Hippocampal formation (tissue), 2 donors: ENCODE data around the gene TIMM22.
"Not testable (repeated sequence)": the region's sequence is repeated elsewhere in the genome, so short reads cannot be mapped to it uniquely, and the experiment has no call there.

Experiments used
- DNase-seq, 2 donors: peaks; one replicate each; lab custom pipeline; 2025; lab: John Stamatoyannopoulos, UW

Gene TIMM22

DNA sequence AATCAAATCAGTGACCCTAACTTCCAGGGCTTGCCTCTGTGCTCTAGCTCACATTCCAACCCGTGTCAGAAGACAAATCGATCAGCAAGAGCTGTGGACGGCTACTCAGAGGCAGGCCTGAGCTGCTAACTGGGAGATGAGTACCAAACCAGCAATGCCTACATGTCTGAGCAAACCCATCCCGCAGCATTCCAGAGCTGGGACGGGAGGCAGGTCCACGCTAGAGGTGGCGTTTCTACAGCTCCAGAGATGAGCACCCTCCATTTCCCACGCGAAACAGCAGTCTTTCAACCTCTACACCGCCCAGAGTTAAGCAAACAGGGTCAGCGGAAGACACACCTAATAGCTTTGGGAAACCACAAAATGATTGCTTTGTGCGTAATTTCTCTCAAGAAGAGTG lies 23.9 kb upstream of the TIMM22 start:
- no peak for DNase-seq

DNA sequence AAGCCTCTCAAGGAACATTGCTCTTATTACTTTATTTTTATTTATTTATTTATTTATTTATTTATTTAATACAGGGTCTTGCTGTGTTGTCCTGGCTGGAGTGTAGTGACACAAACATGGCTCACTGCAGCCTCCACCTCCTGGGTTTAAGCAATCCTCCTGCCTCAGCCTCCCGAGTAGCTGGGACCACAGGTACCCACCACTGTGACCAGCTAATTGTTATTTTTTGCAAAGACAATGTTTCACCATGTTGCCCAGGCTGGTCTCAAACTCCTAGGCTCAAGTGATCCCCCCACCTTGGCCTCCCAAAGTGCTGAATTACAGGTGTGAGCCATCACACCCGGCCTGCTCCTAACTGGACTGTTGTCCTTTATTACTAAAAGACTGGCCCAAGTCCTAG lies 22.2 kb upstream of the TIMM22 start:
- DNase-seq = not testable (repeated sequence)

DNA sequence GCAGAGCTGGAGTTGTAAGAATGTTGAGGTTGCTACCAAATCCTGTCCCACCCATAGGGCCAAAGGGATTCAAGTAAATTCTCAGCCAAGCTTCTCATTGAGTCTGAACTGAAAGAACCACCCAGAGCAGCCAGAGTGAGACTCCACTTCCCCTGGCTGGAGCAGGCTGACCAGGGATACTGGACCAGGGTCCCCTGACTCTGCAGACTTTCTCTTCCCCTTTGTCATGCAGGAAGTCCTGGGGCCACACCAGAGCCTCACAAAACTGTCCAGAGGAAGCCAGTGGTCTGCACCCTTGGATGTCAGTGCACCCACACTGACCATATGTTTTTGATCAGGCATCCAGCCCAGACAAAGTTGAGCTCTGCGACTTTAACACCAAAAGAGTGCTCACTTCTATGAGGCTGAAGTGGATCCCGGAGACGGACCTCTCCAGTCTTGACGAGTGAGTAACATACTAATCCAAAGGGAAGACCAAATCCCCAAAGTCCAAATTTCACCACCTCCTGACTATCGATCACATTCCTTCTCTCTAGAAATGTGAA lies 21.5 kb upstream of the TIMM22 start:
- peak; percentile 4 to 16 for DNase-seq

DNA sequence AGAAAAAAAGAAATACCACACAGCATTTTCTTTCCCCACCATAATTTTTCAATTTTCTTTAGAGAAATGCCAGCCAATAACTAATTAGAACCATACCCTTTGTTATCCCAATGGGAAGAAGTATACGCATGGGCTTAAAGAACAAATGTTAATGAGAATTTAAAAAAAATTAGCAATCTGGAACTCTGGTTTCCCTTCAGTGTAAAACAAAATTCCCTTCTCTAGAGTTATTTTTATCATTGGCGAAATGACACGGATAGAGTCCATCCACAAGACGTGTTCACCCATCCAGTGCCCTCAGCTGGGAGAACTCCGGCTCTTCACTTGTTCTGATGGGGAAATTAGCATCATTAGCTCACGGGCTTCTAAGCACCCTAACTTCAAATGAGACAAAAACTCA lies 20.6 kb upstream of the TIMM22 start:
- DNase-seq = no peak

DNA sequence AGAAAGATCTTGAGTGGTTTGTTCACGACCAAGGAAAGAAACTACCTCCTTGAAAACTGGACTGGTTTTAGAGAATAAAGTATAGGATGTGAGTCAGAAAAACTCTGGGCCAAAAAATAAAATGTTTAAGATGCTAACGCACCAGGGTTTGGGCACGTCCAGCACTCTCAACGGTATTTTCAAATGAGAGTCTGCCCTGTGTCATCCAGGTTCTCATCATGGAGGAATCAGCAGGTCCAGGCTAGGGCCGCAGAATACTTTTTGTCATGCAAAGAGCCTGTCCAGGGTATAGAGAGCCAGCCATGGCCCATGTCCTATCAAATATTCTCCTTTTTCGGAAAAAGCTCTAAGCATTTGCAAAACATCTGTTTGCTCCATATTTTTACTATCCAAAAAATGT lies 19.8 kb upstream of the TIMM22 start:
- no peak for DNase-seq

DNA sequence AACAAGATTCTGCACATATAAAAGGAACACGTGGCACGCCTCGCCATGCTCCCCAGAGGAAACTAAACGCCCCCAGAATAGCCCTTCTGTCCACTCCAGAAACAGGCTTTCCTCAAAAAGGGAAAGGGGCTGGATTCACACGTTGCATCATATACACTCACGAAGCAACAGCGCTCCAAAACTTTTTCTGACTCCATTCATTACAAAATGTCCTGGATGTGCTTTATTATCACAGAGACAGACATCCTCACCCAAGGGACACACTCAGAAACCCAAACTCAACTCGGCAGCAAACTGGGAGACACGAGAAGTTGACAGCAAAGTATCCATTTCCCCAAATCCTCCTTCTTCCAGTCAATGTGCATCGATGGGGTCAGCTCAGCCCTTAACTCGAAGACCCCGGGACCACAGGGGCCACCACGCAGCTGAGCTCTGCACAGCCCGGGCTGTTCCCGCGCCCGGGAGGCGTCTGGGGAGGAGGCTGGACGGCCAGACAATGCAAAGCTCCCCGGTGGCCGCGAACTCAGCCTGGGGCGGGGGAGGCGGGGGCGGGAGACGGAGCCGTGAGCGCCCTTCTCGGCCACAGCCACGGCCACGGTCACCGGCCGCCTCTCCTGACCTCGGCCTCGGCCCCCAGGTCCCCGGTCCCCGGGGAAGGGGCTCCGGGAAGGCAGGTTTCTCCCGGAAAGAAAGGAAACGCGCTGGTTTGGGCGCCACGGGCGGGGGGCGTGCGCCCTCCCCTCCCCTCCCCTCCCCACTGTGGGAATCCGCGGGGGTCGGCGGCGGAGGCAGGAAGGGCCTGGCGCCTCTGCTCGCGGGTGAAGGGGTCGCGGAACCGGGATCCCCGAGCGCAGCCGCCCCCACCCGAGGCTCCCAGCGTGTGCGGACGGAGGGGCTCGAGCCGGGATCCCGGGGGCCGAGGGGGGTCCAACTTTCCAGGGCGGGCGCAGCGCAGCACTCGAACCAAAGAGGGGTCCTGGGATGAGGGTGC lies 18.5 kb upstream of the TIMM22 start:
- no peak for DNase-seq

DNA sequence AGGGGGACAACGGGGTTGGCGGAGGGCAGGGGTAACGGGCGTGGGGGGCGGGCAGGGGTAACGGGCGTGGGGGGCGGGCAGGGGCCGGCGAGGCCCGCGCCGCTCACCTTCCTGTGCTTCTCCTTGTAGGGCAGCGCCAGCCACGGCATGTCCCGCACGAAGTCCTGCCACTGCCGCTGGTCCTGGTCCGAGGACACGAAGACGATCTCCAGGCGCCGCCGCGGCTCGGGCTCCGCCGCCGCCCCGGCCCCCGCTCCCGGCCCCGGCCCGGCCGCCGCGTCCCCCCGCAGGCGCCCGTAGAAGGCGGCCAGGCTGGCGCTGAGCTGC lies 17.8 kb upstream of the TIMM22 start:
- no peak for DNase-seq

DNA sequence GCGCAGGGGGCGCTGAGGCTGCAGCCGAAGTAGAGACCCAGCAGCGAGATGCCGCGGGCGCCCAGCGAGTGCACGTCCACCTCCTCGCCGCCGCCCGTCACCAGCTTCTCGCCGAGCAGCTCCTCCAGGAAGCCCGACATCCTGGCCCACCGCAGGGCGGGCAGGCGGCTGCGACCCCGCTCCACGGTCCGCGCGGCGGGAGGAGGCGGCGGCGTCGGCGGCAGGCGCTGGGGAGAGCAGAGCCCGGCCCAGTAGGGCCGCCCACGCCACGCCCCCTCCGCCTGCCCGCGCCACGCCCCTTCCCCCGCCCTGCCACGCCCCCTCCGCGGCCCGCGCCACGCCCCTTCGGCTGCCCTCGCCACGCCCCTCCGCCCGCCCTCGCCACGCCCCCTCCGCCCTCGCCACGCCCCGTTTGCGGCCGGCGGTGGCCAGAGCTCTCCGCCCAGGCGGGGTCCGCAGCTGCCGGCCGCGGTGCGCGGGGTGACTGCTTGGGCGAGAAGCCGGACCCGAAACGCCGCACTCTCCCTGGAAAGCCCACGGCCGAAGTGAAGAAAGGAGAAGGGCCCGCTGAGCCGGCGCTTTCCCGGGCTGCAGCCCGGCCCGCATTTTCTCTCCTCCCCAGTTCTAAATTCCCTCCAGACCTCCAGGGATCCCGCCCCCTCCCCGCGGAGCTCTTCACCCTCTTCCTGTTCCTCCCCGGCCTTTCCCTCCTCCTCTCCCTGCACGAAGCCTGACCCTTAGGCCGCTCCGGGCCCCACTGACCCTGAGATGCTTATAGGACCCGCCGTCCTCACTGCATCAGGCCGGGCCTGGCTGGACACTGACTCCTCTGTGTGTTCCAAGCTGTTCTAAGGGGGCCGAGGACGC lies 17.2 kb upstream of the TIMM22 start, which contains the start of gene NXN:
Gene NXN, minus strand, starts transcription at position 238 of the 867 bp plus-strand sequence.
- peak; percentile 68 to 92 for DNase-seq

DNA sequence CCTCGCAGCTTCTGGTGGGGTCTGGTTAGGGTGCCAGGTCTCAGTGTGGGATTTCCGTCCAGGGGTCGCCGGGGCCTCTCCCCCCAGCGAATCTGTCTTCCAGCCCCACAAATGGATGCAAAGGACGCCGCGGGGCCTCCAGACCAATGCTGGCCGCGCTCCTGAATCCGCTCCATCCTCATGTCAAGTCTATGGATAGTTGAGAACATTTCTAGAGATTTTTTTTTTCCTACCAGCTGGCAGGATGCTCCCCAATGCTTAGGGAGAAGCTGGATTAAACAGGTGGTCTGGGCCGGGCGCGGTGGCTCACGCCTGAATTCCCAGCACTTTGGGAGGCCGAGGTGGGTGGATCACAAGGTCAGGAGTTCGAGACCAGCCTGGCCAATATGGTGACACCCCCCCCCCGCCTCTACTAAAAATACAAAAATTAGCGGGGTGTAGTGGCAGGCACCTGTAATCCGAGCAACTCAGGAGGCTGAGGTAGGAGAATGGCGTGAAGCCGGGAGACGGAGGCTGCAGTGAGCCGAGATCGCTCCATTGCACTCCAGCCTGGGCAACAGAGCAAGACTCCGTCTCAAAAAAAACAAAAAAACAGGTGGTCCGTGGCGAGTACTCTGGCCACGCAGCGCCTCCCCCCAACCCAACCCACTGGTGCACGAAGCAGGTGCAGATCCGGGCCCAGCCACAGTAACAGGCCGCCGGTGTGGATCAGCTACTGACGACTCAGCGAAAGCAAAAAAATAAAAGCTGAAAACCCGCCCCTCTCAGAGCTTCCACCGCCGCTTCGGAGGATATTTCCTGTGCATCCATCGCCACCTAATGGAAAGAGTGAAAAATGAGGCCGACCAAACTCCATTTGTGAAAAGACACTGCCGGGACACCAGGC lies 16.3 kb upstream of the TIMM22 start:
- DNase-seq = peak; percentile 73 to 90

DNA sequence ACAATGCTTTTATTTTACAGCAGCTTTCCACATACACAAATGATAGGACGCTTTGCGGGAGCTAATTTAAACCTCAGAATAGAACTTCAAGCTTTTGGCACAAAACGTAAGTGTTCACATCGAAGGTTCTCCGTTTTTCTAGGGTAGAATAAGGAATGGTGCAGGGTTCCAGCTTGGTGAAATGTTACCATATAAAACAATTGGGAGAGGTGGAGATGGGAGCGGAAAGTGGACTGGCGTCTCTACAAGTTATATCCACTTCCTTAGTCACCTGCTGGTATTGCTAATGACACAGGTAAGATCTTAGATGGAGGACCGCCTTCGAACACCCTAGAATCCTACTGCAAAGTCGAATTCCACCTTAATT lies 15.7 kb upstream of the TIMM22 start:
- no peak for DNase-seq

DNA sequence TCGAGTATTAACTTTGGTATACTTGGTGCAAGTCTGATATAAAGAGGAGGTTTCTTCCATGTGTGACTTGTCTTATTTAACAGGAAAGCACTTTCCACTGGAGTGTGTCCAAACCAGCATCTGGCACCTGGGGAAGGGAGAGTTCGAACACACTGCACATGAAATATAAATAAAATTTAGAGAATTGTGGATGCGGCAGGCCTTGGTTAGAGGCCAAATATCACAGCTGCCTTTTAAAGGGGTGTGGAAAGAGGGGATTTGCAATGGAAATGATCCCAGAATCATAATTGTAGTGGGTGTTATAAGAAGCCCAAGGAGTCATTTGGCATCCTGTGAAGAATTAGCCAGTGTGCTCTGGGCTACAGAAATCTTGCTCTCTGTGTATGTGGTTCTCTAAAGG lies 13.0 kb upstream of the TIMM22 start:
- DNase-seq = no peak

DNA sequence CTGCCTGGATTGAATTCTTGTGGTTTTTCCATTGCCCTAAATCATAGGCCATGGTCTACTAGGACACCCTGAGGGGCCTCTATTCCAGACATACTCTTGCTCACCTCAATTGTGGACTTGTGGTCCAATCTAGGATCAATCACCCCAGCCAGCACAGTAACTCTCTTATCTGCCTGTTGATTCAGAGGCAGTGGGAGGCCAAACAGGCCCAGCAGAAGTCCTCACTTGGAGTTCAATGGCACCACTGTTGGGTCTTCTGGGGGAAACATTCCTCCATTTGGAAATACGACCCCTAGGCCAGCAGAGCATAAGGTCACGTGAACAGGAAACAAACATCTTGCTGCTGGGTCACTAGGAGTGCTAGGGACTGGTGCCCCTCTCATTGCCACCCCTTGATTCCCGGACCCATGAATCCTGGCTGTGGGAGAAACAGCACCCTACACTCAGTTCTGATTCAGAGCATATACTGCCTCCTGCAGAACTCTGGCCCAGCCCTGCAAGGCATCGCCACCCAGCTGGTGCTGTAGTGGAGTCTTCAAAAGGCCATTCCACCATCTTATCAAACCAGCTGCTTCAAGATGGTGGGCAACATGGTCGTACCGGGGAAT lies 10.5 kb upstream of the TIMM22 start:
- DNase-seq = no peak

DNA sequence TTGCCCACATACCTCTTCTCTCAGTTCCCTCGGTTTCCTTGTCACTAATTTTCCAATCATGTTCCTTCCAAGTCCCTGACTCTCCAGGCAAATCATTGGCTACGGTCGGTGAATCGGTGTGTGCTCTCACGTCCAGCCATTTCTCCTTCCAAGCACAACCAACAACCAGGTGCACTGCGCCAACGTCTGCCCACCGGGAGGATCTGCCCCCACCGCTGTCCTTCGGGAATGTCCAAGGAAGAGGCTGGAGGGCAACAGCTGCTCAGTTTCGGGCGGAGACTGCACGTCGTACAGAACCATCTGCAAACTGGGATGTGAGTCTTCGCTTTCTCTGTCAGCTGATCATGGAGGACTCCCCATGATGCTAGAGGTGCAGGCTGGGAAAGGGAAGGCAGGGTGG lies 9.0 kb upstream of the TIMM22 start:
- no peak for DNase-seq

DNA sequence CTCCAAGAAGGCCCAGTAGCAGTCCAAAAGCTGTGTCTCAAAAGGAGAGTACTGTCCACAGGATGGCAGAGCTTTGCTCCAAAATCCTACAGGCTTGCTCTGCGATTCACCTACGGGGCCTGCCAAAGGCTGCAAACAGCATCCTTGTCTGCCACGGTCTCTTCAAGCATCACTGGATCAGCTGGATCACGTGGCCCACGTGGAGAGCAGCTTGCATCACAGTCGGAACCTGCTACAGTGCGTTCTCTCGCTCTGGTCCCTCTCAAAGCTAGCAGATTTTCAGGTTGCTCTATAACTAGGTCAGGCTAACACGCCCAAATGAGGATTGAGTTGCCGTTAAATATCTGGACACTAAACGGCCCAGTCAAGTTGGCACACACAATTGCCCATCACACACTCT lies 8.4 kb upstream of the TIMM22 start:
- DNase-seq = no peak

DNA sequence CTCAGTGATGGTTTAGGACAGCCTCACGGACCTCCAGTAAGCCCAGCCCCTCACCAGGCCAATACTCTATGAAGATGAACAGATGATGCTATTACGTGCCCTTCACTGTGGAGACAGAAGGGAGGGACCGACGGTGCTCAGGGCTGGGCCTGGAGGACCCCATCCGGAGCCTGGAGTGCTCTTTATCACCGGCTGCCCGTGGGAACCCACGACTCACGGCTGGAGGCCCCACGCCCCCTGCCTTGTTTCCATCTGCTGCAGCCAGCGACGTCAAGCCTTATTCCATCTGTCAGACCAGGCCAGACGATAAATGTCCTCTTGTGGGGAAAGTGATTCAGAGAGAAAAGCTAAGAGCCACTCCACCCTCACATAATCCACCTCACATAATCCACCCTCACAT lies 4.0 kb upstream of the TIMM22 start:
- no peak for DNase-seq

DNA sequence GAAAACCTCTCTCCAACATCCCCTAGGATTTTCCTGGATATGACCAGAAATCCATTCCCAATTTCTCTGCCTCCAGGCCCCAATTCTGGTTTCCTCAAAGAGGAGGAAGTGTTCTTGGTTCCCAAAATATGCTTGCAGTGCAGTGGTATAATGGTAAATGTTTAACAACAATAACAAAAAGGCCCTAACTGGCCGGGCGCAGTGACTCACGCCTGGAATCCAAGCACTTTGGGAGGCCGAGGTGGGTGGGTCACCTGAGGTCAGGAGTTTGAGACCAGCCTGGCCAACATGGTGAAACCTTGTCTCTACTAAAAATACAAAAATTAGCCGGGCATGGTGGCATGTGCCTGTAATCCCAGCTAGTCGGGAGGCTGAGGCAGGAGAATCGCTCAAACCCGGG lies 1.6 kb upstream of the TIMM22 start:
- DNase-seq = not testable (repeated sequence)

DNA sequence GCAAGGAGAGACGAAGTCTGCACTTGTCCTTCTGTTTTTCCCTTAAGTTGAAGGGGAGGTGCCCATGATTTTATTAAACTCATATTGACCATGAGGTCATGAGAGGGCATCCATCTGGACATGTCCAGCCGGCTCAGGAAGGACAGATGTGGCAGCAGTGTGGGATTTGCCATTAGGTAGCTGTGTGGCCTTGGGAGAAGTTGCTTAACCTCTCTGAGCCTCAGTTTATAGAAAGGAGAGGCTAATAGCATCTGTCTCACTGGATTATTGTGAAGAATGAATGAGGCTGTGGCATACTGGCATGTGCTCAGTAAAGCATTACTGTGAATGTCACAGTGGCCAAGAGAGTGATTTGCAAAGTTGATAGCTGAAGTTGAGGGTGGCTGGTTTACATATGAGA lies 1.2 kb downstream of the TIMM22 start:
- no peak for DNase-seq

DNA sequence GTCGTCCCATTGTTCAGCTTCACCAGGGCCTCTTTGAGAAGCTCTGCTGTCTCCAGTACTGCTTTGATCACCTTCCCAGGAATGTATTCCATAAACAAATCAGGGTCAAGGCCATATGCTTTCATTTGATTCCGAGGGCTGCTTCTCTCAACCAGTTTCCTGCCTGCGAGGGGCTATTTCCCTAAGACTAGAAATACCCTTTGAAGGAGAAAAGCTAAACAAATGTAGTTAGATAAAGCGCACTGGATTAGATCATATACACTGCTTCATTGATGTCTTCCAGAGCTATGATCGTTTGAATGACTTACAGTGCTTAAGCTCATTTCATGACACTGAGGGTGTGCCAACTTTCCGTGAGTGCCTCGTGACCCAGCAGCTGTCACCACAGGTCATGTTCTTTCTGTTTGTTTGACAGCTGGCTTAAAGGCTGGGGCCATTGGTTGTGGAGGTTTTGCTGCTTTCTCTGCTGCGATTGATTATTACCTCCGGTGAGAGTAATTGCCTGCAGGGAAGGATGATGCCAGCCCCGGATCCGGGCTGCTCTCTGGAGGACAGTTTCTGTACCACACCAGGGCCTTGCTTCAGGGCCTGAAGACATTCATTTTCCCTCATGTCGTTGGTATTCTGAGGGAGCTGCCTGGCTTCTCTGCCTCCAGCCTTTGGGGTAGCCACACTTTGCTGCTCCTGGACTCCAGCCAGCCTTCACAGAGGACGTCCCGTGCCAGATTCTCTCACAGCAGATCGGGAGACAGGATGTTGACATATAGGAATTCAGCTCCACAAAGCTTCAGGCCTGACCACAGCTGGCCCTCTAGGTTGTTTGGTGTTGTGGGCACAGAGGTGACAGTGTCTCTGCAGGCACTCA lies 3.9 kb downstream of the TIMM22 start:
- DNase-seq = no peak

DNA sequence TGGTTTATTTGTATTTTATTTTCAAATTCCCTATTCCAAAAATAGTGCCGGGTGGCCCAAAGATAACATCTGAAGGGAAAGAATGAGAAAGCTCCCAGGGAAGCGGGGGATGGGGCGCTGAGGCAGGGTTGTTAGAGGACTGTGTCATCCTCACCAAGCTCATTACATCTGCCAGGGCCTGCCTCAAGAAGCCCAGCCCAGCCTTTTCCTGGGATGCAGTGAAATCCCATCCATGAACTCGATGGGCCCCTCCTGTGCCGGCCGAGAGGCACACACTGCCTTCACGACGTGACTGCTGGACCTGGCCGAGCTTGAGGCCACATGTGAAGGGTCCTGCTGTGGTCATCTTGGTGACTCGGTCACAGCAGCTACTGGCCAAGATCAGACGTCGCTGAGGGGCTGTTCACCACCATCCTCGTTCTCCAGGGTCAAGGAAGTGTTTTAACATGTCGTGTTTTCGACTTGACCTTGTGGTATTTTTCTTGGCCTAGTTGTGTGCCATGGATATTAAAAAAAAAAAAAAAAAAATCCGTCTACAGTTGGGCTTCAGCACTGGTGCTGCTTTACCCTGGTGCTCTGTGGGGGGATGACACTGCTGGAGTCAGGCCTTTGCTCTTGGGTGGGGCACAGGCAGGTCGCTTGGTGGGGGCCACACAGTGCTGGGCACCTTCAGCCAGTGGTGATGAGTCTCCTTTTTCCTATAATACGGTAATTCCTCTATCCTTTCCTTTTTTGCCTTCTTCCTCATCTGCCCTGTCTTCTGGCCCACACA lies 4.9 kb downstream of the TIMM22 start:
- no peak for DNase-seq

DNA sequence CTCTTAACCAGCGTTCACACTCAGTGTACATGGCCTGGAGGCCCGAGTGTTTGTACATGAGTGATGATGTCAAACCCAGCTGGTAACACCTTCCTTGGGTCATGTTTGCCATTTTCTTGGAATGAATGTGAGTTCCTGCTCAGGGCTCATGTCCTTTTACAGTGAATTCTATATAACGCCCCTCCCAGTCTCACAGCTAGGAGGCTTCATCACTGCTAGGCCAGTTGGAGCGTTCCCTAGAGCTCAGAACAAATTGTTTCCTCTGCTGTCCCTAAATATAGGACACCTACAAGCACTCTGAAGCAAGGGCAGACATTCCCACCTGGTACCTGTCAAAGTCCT lies 5.5 kb downstream of the TIMM22 start:
- DNase-seq = no peak
